GM18868 (cell line): ENCODE measurements around the gene IFITM10.

Source experiments
- ATAC-seq: cut with Tn5 transposase; IDR thresholded peaks from one replicate; pipeline ENCODE4 v1.9.1; 2021; ENCODE audit warnings: mild to moderate bottlenecking, moderate library complexity; ENCODE audit not compliant: unreplicated experiment

IFITM10 gene

DNA sequence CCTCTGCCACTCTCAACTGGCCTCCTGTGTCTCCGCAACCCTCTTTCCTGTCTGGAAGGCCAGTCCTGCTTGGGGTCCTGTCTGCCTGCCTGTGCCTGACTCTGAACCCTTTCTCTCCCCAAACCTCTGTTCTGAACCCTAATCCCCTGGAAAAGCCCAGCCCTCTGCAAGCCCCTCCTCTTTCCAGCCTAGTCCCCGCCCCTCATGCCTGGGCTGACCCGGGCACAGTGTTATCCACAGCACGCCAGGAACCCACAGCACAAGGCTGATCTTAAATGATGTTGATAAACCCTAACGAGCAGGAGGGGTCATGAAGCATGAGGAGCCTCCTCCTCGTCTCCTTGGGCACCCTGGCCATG, at the start of gene IFITM10:
Gene IFITM10, minus strand, starts transcription at position 115 of the 359 bp plus-strand sequence. CDS start 153 bp downstream, outside the sequence.
- no peak for ATAC-seq

- ATAC-seq = no peak
These were observed 47.2 kb upstream of the IFITM10 start for GRCh38 chr11:1797391-1798125.

- ATAC-seq = no peak
These were observed 46.1 kb upstream of the IFITM10 start for GRCh38 chr11:1796413-1797011.

DNA sequence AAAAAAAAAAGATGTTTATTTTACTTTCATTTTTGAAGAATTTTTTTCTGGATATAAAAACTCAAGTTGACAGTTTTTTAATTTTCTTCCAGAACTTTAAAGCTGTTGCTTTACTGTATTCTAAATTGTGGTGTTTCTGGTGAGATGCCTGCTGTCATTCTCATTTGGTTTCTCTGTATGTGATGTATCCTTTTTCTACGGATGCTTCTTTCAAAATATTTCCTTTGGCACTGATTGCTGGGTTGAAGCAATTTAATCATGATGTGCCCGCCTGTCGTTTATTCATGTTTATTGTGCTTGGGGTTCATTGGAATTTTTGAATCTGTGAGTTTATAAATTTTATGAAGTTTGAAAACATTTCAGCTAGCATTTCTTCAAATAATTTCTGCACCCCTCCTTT, 42.7 kb upstream of the IFITM10 start:
- no peak for ATAC-seq

- no peak for ATAC-seq
These were observed 42.1 kb upstream of the IFITM10 start for GRCh38 chr11:1792461-1792860.

- ATAC-seq = no peak
These were observed 41.5 kb upstream of the IFITM10 start for GRCh38 chr11:1791912-1792311.

GRCh38 chr11:1786466-1786865, 36.1 kb upstream of the IFITM10 start:
- no peak for ATAC-seq

- ATAC-seq = no peak
These were observed 35.5 kb upstream of the IFITM10 start for GRCh38 chr11:1785749-1786413.

GRCh38 chr11:1784761-1785650, 34.6 kb upstream of the IFITM10 start:
- no peak for ATAC-seq

DNA sequence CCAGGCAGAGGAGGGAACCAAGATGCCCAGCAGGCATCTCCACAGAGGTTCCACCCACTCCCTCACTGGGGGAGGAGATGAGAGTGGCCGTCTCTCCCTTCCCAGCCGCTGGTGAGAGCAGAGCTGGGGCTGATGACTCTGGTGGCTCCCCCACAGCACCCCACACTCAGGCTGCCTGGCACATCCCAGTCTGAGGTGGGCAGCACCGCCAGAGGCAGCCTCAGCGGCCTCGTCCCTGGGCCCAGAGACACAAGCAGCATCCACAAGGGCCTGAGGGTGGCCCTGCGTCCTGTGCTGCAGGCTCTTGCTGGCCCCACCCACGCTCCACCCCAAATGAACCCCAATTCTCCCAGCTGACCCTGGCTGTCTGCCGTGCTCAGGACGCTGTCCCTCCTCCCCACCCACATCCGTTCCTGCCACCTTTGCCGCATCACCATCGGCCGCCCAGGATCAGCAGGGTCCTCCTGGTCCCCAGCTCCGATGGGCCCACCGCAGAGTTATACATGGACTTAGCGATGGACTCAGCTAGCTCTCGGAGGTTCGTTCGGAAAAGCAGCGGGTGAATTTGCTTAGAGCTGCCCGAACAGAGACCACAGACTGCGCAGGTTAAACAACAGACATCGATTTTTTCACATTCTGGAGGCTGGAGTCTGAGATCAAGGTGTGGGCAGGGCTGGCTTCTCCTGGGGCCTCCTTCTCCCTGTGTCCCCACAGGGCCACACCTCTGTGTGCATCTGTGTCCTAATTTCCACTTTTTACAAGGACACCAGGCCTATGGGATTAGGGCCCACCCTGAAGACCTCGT, 33.5 kb upstream of the IFITM10 start:
- no peak for ATAC-seq

- no peak for ATAC-seq
These were observed 32.7 kb upstream of the IFITM10 start for GRCh38 chr11:1782831-1783724.

DNA sequence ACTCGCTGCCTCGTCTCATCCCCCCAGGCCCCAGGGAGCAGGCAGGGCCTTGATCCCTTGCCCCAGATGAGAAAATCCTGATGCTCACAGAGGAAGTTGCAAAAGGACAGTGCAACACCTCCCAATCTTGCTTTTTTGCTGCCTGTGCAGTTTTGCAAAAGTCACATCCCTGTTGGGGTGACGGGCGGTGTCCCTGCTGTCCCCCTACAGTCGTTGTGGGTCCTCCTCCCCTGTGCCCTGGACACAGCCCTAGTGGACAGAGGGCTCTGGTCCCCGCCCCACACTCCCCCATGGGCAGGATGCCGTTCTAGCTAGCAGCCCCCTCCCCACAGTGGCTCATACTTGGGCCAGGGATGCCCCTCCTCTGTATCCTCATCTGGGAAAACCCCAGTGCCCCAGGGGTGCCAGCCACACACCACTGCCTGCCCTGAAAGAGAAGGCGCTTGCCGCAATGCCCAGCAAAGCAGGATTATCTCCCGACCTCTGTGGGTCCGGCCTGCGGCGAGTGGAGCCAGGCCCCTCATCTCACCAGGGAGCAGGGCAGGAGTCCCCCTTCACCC, 31.7 kb upstream of the IFITM10 start:
- no peak for ATAC-seq

DNA sequence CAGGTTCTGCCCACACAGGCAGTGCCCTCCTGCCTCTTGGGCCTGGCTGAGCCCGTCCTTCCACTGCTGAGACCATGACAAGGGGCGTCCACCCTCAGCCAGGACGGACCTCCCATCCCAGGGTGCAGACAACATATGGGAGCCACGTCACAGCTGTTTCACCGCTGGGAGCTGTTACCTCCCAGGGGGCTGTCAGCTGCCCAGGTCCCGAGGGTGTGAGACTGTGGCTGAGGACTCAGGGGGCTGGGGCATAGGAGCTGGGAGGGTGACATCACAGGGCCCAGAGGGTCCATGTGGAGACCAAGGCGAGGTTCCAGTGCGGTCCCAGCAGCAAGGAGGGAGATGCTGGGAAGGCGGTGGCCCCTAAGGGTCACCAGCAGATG, 31.2 kb upstream of the IFITM10 start:
- no peak for ATAC-seq

DNA sequence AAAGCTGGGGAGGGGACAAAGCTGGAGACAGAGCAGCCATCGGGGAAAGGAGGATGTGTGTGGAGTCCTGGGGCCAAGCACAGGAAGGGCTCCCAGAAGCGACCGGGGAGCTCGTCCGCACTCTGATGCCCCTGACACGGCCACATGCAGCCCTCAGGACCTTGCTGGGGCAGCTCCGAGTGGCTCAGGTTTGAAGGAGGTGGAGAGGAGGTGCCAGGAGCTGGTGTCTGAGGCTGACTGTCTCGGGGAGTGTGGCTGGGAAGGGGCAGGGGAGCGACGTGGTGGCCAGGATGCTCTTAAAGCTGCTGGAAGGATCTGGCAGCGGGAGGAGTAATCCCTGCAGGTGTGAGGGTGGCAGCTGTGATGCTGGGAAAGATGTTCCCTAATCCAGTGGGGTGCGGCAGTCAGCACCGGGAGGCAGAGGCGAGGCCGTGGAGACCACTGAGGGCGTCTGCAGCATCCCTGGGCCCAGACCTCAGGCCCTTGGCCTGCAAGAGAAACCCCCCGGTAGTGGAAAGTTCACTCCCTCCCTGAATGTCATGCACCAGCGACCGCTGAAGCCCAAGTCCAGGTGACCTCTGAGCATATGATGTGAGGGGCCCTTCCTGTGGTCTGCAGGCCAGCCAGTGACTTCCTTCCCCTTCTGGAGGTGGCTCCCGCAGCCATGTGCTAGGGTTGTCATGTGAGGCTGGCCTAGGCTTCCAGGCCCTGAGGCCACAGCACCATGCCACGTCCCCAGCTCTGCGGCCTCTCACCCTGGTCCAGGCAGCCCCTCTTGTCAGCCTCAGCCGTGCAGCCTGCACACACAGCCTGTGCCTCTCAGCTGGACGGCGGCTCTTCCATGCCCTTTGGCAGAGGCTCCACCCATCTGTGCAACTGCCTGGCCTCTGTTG, 30.6 kb upstream of the IFITM10 start:
- no peak for ATAC-seq

- ATAC-seq = no peak
These were observed 29.7 kb upstream of the IFITM10 start for GRCh38 chr11:1779806-1780699.

- no peak for ATAC-seq
These were observed 28.8 kb upstream of the IFITM10 start for GRCh38 chr11:1779034-1779805.
